IMR-90 (cell line): ENCODE results near the gene ADARB2. TPM values are rescaled to one million over a fixed set of nuclear protein-coding genes. Genes with fewer than 3 reads are reported as not detected.

Source experiments
- ATAC-seq: fragments of 200-7000 bp; cut with Tn5 transposase; 2 replicates; pipeline ENCODE4 v1.9.1; 2020; ENCODE audit warnings: low read depth, mild to moderate bottlenecking, moderate library complexity
- BruUV-seq: library from RNA; stranded (reverse); fragments of 400-500 nt; replicated peaks from 2 replicates; lab custom pipeline; 2021; lab: Mats Ljungman, UMichigan
- CTCF ChIA-PET: fragments of 300-600 bp; formaldehyde crosslinking; extraction: SDS; loops from one replicate; lab custom pipeline; 2021; ENCODE audit warnings: antibody characterized with exemption; lab: Yijun Ruan, JAX
- POLR2A ChIA-PET: fragments of 300-600 bp; sonication (Branson Sonifier 250); formaldehyde crosslinking; loops from one replicate; lab custom pipeline; 2022; ENCODE audit warnings: antibody characterized with exemption; ENCODE audit not compliant: unreplicated experiment; lab: Charles Lee
- DNase-seq: peaks from one replicate; pipeline ENCODE4 v3.0.0; 2013
- H2AFZ ChIP-seq: replicated peaks from 2 replicates; pipeline ENCODE3; 2013; ENCODE audit warnings: low read length, mild to moderate bottlenecking; ENCODE audit not compliant: poor library complexity
- H2AK5ac ChIP-seq: 2 replicates; pipeline ENCODE4 v1.6.1; 2013; ENCODE audit warnings: low read depth, low read length, inconsistent platforms
- H2AK9ac ChIP-seq: replicated peaks from 2 replicates; pipeline ENCODE3; 2013; ENCODE audit warnings: mild to moderate bottlenecking, low read depth, low read length, moderate library complexity; ENCODE audit not compliant: poor library complexity
- H2BK120ac ChIP-seq: 2 replicates; pipeline ENCODE4 v1.6.1; 2013; ENCODE audit warnings: low read depth, low read length, inconsistent platforms
- H2BK15ac ChIP-seq: 3 replicates; pipeline ENCODE4 v1.6.1; 2013; ENCODE audit warnings: low read depth, low read length, inconsistent platforms
- H2BK20ac ChIP-seq: 2 replicates; pipeline ENCODE4 v1.6.1; 2013; ENCODE audit warnings: low read depth, mild to moderate bottlenecking, inconsistent platforms, low read length, moderate library complexity
- H2BK5ac ChIP-seq: 2 replicates; pipeline ENCODE4 v1.6.1; 2013; ENCODE audit warnings: mild to moderate bottlenecking, low read depth, low read length, inconsistent platforms; ENCODE audit not compliant: poor library complexity, severe bottlenecking
- H3K14ac ChIP-seq: replicated peaks from 2 replicates; pipeline ENCODE4 v1.6.1; 2013; ENCODE audit warnings: low read depth, low read length, inconsistent platforms
- H3K18ac ChIP-seq: 2 replicates; pipeline ENCODE4 v1.6.1; 2013; ENCODE audit warnings: low read depth, low read length, control low read depth
- H3K23ac ChIP-seq: 2 replicates; pipeline ENCODE4 v1.6.1; 2013; ENCODE audit warnings: low read depth, low read length, inconsistent platforms
- H3K27ac ChIP-seq: 2 replicates; pipeline ENCODE4 v1.5.1; 2013; ENCODE audit warnings: mild to moderate bottlenecking, control low read depth, low read length; ENCODE audit not compliant: insufficient read depth
- H3K27me3 ChIP-seq: 2 replicates; pipeline ENCODE4 v1.6.1; 2013; ENCODE audit warnings: low read length; ENCODE audit not compliant: control insufficient read depth, insufficient read depth
- H3K36me3 ChIP-seq: 2 replicates; pipeline ENCODE4 v1.6.1; 2013; ENCODE audit warnings: low read length, mixed read lengths; ENCODE audit not compliant: control insufficient read depth, insufficient read depth
- H3K4ac ChIP-seq: 2 replicates; pipeline ENCODE4 v1.6.1; 2013; ENCODE audit warnings: low read depth, low read length, inconsistent platforms
- H3K4me1 ChIP-seq: 2 replicates; pipeline ENCODE4 v1.6.1; 2013; ENCODE audit warnings: low read length, mixed read lengths; ENCODE audit not compliant: control insufficient read depth, insufficient read depth
- H3K4me2 ChIP-seq: 2 replicates; pipeline ENCODE4 v1.6.1; 2013; ENCODE audit warnings: low read depth, mild to moderate bottlenecking, control low read depth, low read length, moderate library complexity
- H3K4me3 ChIP-seq: 2 replicates; pipeline ENCODE4 v1.5.1; 2013; ENCODE audit warnings: low read depth, mild to moderate bottlenecking, control low read depth, low read length, moderate library complexity; ENCODE audit not compliant: insufficient read depth
- H3K56ac ChIP-seq: 2 replicates; pipeline ENCODE4 v1.6.1; 2013; ENCODE audit warnings: low read length, inconsistent platforms; ENCODE audit not compliant: insufficient read depth; ENCODE audit errors: extremely low read depth
- H3K79me1 ChIP-seq, 2 experiments: 2 replicates each; pipeline ENCODE4 v1.6.1; 2013; ENCODE audit warnings: low read length in 2 of 2, inconsistent platforms in 1 of 2, low read depth in 1 of 2
- H3K9ac ChIP-seq: 2 replicates; pipeline ENCODE4 v1.6.1; 2013; ENCODE audit warnings: low read depth, low read length, control low read depth
- H3K9me1 ChIP-seq: 2 replicates; pipeline ENCODE4 v1.6.1; 2013; ENCODE audit warnings: low read length, inconsistent platforms; ENCODE audit not compliant: insufficient read depth
- H3K9me3 ChIP-seq: 2 replicates; pipeline ENCODE4 v1.6.1; 2013; ENCODE audit warnings: low read length; ENCODE audit not compliant: control insufficient read depth, insufficient read depth
- H4K20me1 ChIP-seq: 2 replicates; pipeline ENCODE4 v1.6.1; 2013; ENCODE audit warnings: low read length, inconsistent platforms; ENCODE audit not compliant: insufficient read depth
- H4K5ac ChIP-seq: 2 replicates; pipeline ENCODE4 v1.6.1; 2013; ENCODE audit warnings: mild to moderate bottlenecking, low read depth, low read length, control low read depth
- H4K8ac ChIP-seq, 2 experiments: 2 replicates each; pipeline ENCODE4 v1.6.1; 2013; ENCODE audit warnings: low read depth in 2 of 2, low read length in 2 of 2, control low read depth in 1 of 2, inconsistent platforms in 1 of 2
- H4K91ac ChIP-seq: 2 replicates; pipeline ENCODE4 v1.6.1; 2013; ENCODE audit warnings: low read depth, low read length, inconsistent platforms; ENCODE audit not compliant: insufficient read depth
- BHLHE40 ChIP-seq: fragments of 150-350 bp; IDR thresholded peaks from 2 replicates; pipeline ENCODE4 v1.6.1; 2016; ENCODE audit warnings: mild to moderate bottlenecking, low read depth, low read length
- CEBPB ChIP-seq: IDR thresholded peaks from 2 replicates; pipeline ENCODE4 v1.6.1; 2012; ENCODE audit warnings: low read depth, low read length, improper control_type of control experiment
- CHD1 ChIP-seq: IDR thresholded peaks from 2 replicates; pipeline ENCODE4 v1.6.1; 2012; ENCODE audit warnings: low read depth, low read length, improper control_type of control experiment
- CTCF ChIP-seq: conservative IDR thresholded peaks from 2 replicates; pipeline ENCODE4 v1.5.1; 2012; ENCODE audit warnings: mild to moderate bottlenecking, low read depth, low read length, improper control_type of control experiment
- FOS ChIP-seq: fragments of 150-350 bp; IDR thresholded peaks from 2 replicates; pipeline ENCODE4 v1.6.1; 2016; ENCODE audit warnings: low read depth, low read length
- MAFK ChIP-seq: IDR thresholded peaks from 2 replicates; pipeline ENCODE4 v1.6.1; 2012; ENCODE audit warnings: low read depth, low read length, improper control_type of control experiment
- MAZ ChIP-seq: IDR thresholded peaks from 2 replicates; pipeline ENCODE4 v1.6.1; 2012; ENCODE audit warnings: low read depth, mild to moderate bottlenecking, low read length, improper control_type of control experiment, moderate library complexity, borderline replicate concordance
- MXI1 ChIP-seq: IDR thresholded peaks from 2 replicates; pipeline ENCODE4 v1.6.1; 2012; ENCODE audit warnings: low read depth, mild to moderate bottlenecking, low read length, moderate library complexity, borderline replicate concordance
- NFE2L2 ChIP-seq: fragments of 150-350 bp; IDR thresholded peaks from 2 replicates; pipeline ENCODE4 v1.6.1; 2016; ENCODE audit warnings: low read depth, mild to moderate bottlenecking, low read length
- POLR2A ChIP-seq: IDR thresholded peaks from 2 replicates; pipeline ENCODE4 v1.6.1; 2012; ENCODE audit warnings: mild to moderate bottlenecking, low read depth, low read length
- RAD21 ChIP-seq: IDR thresholded peaks from 2 replicates; pipeline ENCODE4 v1.6.1; 2012; ENCODE audit warnings: low read length, improper control_type of control experiment
- RCOR1 ChIP-seq: IDR thresholded peaks from 2 replicates; pipeline ENCODE4 v1.6.1; 2012; ENCODE audit warnings: mild to moderate bottlenecking, low read length, improper control_type of control experiment; ENCODE audit not compliant: insufficient replicate concordance
- RFX5 ChIP-seq: IDR thresholded peaks from 2 replicates; pipeline ENCODE4 v1.8.0; 2012; ENCODE audit warnings: low read depth, mild to moderate bottlenecking, low read length, moderate library complexity
- SMC3 ChIP-seq: fragments of 150-350 bp; IDR thresholded peaks from 2 replicates; pipeline ENCODE4 v1.6.1; 2016; ENCODE audit warnings: low read depth, mild to moderate bottlenecking, antibody characterized with exemption, low read length, moderate library complexity
- USF2 ChIP-seq: fragments of 150-350 bp; IDR thresholded peaks from 2 replicates; pipeline ENCODE4 v1.6.1; 2017; ENCODE audit warnings: mild to moderate bottlenecking, antibody characterized with exemption, low read length, low read depth
- WGBS, 2 experiments: methylation state at CpG; one replicate each; pipeline versions ENCODE4 v1.1.5 to v1.1.7; 2013; ENCODE audit warnings: missing lambda C conversion rate in 2 of 2; ENCODE audit not compliant: insufficient read length in 1 of 2; ENCODE audit errors: extremely low coverage in 2 of 2; 5-methylcytosine and 5-hydroxymethylcytosine counted together
- dilution Hi-C: fragments of 300-500 bp; cut with HindIII; formaldehyde crosslinking; loops from one replicate; pipeline ENCODE4 v1.14.3; 2018; ENCODE audit warnings: low sequenced_read_pairs; ENCODE audit not compliant: unreplicated experiment
- in situ Hi-C: fragments of 300-500 bp; cut with MboI; formaldehyde crosslinking; loops from 3 replicates; pipeline ENCODE4 v1.14.3; 2019; ENCODE audit warnings: low sequenced_read_pairs, inconsistent platforms, mixed read lengths
- intact Hi-C: fragments of 100-400 bp; cut with micrococcal nuclease; formaldehyde crosslinking; loops from 2 replicates; pipeline ENCODE4 v1.10.0; 2022
- polyA plus RNA-seq, 3 experiments: library from polyadenylated mRNA; depleted of rRNA; stranded (reverse); fragments of >200 nt; gene quantifications; 2 replicates each; pipeline ENCODE4 v1.2.3, GENCODE V29; 2012; ENCODE audit warnings: low replicate concordance in 1 of 3
- total RNA-seq: library from RNA; depleted of rRNA; stranded (reverse); fragments of >200 nt; gene quantifications from 2 replicates; pipeline ENCODE4 v1.2.3, GENCODE V29; 2012
- TF ChIP-seq, protein P1 (sequence below): fragments of 150-350 bp; IDR thresholded peaks from 2 replicates; pipeline ENCODE4 v1.6.1; 2016; ENCODE audit warnings: low read depth, mild to moderate bottlenecking, low read length, moderate library complexity, borderline replicate concordance

Gene ADARB2
- total and polyA plus RNA-seq, 2 of the 4 experiments (the other 2 are of a cell fraction), result not detected

GRCh38 chr10:1672001-1672781 lies 65.1 kb downstream of the ADARB2 start:
- no peak overlapping the region for H2AFZ ChIP-seq
- BruUV-seq, result no TSS peak

More at GRCh38 chr10:1672001-1672781, 65.1 kb downstream of the ADARB2 start:
- TF ChIP-seq, protein P1, sequence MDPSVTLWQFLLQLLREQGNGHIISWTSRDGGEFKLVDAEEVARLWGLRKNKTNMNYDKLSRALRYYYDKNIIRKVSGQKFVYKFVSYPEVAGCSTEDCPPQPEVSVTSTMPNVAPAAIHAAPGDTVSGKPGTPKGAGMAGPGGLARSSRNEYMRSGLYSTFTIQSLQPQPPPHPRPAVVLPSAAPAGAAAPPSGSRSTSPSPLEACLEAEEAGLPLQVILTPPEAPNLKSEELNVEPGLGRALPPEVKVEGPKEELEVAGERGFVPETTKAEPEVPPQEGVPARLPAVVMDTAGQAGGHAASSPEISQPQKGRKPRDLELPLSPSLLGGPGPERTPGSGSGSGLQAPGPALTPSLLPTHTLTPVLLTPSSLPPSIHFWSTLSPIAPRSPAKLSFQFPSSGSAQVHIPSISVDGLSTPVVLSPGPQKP, result no peak
- TF ChIP-seq MAZ (no peak), RFX5 (no peak), POLR2A (no peak), MAFK (no peak), SMC3 (no peak), CTCF (no peak), CEBPB (no peak), MXI1 (no peak), BHLHE40 (no peak), RAD21 (no peak), CHD1 (no peak), NFE2L2 (no peak), FOS (no peak), USF2 (no peak), RCOR1 (no peak)
- H2BK5ac ChIP-seq, result no peak overlapping the region
- no peaks in the 10 kb centered on the region for H3K4me1 ChIP-seq
- no peak overlapping the region for H2BK20ac ChIP-seq
- no peak overlapping the region for H2AK9ac ChIP-seq
- H3K4me2 ChIP-seq, result no peak overlapping the region
- no peak overlapping the region for H3K9ac ChIP-seq
- CTCF ChIA-PET, result no interaction called here
- H3K23ac ChIP-seq, result no peak overlapping the region
- no peak overlapping the region for H2AK5ac ChIP-seq
- in situ Hi-C loops (no loop called here), dilution Hi-C loops (no loop called here), intact Hi-C loops (no loop called here)
- no peak overlapping the region for H3K56ac ChIP-seq
- no peak overlapping the region for H3K4me3 ChIP-seq
- H3K18ac ChIP-seq, result no peak overlapping the region
- no peaks in the 10 kb centered on the region for H3K27me3 ChIP-seq
- DNase-seq (no peak), ATAC-seq (no peak)
- WGBS, 2 experiments, result 47% methylated on average over 5 of the region's 37 CpGs; no CpG with 5 or more reads in 1 of the 2 experiments
- H4K8ac ChIP-seq, result no peak overlapping the region
- no peak overlapping the region for H3K4ac ChIP-seq
- H2BK15ac ChIP-seq, result no peak overlapping the region
- H4K91ac ChIP-seq, result no peak overlapping the region
- H2BK120ac ChIP-seq, result no peak overlapping the region
- H3K9me1 ChIP-seq, result no peaks in the 10 kb centered on the region
- no peaks in the 10 kb centered on the region for H3K79me1 ChIP-seq
- POLR2A ChIA-PET, result no interaction called here
- H3K36me3 ChIP-seq, result no peaks in the 10 kb centered on the region
- peaks cover 32% of the 10 kb centered on the region for H3K9me3 ChIP-seq
- H4K5ac ChIP-seq, result no peak overlapping the region
- no peaks in the 10 kb centered on the region for H4K20me1 ChIP-seq
- H3K27ac ChIP-seq, result no peak overlapping the region
- no peak overlapping the region for H3K14ac ChIP-seq
